ENCODE measurements around the gene FAM53C. TPM values are rescaled to one million over a fixed set of nuclear protein-coding genes. Genes with fewer than 3 reads are reported as not detected.
"Not testable (repeated sequence)": the region's sequence is repeated elsewhere in the genome, so short reads cannot be mapped to it uniquely, and the experiment has no call there.

FAM53C gene
- total RNA-seq, 1 donor from 2014 or later, result 15.6 TPM

DNA sequence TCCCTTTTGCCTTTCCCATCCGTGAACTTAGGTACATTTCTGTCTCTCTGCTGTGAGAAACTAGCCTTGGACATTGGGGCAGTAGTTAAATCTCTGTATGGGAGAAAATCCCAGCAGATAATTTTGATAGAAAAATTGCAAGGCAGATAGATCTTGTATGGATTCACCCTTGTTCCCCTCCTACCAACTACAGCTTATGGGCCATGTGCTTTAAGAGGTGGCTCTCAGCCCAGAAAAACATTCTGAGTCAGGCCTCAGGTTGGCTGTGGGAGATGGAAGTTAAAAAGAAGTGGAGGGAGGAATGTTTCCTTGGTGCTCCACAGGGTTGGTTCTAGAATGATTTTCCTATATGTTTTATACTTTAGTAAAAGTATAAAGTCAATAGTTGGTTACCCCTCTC is 13.0 kb downstream of the FAM53C start:
- no peak for DNase-seq (ENCODE audit: low spot score)

DNA sequence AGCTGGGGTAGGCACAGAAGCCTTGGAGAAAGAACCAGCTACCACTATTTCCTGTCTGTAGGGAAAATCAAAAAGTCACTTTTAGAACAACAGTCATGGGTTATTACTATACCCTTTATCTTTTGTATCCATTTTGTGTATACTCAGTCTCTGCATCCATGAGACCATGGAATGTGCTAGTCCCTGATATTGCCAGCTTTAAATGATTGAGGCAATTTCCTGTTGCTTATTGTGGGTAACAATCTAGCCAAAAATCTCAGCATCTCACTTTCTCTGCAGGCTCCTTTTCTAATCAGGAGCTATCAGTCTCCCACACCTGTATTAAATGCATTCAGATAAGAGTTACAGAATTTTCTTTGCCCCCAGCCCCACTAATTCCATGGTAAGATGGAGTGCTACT is 13.5 kb downstream of the FAM53C start:
- DNase-seq (ENCODE audit: low spot score), result no peak

DNA sequence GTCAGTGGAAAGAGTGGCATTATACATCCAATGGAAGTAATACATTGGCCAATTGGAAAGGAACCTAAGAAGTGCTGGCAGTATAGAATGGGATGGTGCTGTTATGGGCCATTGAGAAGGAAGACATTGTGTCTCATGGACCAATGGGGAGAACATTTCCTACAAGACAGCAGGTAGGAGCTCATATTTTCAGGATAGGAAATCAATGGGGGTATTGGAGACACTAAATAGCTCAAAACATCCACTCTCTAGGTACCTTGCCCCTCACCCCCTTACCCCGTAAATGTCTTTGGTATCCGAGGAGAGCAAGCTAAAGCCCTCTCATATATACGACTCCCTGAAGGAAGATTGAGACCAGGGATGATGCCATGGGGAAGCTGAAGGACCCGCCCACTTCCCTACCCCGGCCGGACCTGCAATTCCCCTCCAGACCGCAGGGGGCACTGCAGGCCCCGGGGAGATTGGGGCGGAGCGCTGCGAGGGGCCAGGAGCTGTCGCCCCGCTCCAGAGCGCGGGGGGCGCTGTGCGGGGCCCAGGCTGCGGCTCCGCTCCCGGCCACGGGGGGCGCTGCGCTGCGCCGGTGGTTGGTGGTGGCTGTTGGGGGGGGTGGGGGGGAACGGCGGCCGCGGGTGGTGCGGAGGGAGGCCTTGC is 14.1 kb downstream of the FAM53C start, which contains the start of gene KDM3B:
KDM3B (plus strand) TSS at position 615 of the 651 bp plus-strand sequence. CDS start 111 bp downstream, outside the sequence.
- peak; percentile 83 for DNase-seq (ENCODE audit: low spot score)

DNA sequence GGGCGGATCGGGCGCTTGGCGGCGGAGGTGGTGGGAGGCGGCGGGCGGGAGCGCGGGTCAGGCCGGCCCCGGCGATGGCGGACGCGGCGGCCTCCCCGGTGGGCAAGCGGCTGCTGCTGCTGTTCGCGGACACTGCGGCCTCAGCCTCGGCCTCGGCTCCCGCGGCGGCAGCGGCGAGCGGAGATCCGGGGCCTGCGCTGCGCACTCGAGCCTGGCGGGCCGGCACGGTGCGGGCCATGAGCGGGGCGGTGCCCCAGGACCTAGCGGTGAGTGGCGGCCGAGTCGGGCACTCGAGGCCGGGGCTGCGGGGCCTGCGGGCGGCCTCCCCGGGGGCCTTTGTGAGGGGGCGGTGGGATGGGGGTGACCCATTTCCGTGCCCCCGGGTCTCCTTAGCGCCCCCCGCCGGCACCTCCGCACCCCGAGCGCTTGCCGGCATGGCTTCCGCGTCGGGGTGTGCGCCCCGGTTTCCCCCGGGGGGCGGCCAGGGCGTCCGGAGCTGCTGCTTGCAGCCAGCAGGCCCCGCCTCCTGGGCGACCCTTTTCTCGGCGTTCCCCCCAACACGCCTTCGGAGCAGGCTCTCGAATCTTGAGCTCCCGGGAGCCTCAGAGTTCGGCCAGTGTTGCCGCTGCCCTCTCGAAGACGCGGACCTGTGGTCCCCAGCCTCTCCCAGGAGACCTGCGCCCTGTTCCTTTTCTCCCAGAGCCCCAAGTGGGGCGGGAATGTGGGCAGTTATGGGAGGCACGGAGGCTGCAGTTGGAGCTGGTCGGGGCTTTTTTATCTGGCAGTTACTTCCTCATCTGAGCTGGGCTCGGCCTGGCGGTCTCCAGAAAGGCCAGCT is 14.9 kb downstream of the FAM53C start:
- DNase-seq (ENCODE audit: low spot score), result peak; percentile 67

DNA sequence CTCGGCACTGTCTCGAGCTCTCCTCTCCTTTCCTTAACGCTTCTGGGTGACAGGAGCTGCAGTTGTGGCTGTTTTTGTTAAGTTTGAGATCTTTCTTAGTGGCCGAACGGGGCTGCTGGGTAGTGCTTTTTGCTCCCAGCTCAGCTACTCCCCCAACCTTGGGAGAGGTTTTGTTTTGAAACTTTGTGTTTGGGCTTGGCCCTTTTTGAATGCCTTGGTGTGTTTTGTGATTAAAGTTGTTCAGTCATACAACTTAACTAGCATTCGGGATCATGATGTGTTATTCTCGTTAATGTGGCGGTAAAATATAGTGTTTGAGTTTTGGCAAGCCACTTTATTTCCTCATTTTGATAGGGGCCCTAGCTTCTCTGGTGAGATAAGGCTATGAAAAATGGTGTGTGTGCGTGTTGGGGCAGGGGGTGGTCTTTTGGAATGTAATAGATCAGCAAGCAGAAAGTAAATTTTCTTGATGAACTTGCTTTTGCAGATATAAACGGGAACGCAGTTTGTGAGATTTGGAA is 15.6 kb downstream of the FAM53C start:
- no peak for DNase-seq (ENCODE audit: low spot score)

DNA sequence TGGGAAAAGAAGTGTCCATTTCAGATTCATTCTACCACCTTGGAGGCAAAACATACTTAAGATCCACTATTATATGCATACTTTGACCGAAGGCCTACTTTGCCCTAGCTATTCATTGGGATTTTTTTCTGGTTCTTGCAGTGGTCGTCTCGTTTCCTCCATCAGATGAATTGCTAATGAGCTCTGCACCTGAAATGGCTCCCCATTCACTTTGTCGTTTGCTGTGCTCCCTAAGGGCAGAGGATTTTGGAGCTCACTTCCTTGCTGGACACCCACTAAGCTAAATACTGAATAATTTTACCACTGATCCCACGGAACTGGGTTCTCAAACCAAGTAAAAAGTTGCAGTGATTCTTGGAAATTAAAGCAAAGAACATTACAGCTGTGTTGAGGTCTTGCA is 16.3 kb downstream of the FAM53C start:
- DNase-seq (ENCODE audit: low spot score), result no peak

DNA sequence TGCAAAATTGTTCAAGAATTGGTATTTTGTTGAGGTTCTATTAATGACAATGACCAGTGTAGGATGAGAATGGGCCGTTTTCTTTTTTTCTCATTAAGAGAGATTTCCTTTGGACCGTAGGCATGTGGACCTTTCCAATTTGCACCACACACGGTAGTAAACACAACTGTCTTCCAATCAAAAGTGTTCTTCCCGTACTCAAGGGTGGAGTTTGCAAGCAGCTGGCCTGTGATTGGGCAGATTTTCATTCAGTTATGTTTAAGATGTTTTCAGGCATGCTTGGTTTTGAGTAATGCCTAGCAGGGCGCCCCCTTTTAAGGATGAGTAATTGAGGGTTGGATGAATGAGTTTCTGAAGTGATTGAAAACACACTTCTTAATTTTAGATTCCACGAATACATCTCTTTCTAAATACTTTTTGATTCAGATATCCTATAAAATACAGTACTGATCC is 16.9 kb downstream of the FAM53C start:
- no peak for DNase-seq (ENCODE audit: low spot score)

DNA sequence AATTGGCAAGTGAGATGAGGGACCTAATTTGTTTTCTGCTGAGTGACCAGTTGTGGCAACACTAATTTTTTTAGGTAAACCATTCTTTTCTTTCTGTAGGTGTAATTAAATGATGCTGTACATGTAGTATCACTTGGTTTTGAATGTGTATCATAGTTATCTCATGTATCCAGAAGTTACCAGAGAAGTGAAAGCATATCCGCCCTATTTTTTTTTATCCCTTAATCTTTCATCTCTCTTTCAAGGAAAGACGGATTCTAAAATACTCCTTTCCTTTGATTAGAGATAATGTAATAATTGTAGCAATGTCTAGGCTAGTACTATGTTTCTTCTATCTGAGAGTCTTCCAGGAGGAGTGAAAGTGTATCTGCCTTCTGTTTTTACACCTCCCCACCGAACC is 21.6 kb downstream of the FAM53C start:
- DNase-seq (ENCODE audit: low spot score), result no peak

DNA sequence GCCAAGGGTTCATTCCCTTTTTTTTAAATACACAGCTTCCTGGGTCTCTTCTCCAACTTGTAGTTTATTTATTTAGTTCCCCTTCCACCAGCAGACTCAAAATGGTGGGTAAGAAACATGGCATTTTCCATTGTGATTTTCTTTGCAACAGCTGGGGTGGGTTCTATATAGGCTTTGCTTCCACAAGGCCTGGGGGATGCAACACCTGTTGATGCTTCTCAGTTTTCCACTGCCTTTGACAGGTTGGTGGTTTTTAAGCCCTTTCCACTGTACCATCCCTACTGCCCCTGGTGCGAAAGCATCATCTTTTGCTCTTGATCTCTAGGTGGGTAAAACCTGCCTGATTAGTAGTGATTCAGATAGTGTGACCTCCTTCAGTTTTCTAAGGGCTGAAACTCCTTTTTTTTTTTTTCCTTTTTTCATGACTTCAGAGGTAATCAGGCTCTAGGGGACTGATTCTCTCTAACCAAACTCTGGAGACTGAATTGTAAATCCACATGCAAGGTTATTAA is 22.9 kb downstream of the FAM53C start:
- DNase-seq (ENCODE audit: low spot score), result no peak

DNA sequence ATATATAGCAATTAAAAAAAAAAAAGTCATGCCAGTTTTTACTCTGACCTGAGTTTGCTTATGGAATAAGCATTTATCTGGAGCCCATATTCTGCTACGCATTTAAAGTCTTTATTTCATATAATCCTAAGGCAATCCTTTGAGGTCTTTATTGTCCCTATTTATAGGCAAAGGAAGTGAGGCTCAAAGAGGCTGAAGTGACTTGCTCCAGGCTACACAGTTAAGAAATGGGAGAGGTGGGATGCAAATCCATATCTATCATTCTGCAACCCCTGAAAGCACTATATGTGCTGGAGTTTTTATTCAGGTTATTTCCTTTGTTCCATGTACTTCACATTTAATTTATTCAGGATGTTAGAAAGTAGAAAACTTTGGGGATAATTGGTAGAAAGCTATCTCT is 26.5 kb downstream of the FAM53C start:
- no peak for DNase-seq (ENCODE audit: low spot score)

DNA sequence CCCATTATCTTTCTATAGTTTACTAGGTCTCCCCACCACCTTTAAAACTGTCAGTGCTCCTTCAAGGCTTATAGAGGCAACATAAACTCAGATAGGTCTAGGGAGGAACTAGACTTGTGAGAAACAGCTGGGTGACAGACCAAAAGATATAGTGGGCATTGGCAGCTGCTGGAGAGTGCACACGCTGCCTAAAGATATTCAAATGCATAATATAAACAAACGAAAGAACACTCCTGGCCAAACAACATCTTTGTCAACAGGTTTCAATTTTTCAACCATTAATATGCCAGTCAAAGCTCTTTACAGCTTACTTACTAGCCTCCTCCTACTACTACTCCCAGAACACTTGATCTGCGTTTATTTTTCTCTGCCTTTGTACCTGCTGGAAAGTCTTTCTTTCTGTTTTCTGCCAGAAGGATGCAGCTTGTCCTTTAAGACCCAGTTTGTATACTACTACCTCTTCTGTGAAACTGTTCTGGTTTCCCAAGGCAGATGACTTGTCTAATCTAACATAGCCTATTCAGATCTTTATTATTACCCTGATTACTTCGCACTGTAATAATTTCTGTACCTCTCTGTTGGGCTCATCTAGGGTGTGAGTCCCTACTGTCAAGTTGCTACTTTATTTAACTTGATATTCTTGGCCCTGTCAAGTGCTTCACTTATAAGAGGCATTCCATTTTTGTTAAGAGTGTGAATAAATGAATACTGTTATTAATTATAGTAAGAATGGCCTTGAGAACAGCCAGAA is 28.7 kb downstream of the FAM53C start:
- no peak for DNase-seq (ENCODE audit: low spot score)

DNA sequence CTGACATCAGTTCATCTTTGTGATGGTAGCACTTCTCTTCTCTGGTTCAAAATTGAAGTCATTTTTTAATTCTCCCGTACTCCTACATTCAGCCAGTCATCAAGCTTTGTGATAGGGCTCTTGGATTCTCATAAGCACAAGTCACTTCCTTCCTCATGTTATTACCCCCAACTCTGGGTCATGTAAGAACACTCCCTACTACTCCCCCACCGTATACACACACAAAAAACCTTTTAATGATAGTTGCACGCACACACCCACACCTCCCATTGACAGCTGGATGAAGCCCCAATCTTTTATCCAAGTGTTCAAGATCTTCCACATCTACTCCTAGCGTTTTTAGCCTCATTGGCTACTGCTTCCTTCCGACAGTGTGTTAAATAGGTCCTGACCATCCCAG is 31.2 kb downstream of the FAM53C start:
- DNase-seq (ENCODE audit: low spot score), result no peak

DNA sequence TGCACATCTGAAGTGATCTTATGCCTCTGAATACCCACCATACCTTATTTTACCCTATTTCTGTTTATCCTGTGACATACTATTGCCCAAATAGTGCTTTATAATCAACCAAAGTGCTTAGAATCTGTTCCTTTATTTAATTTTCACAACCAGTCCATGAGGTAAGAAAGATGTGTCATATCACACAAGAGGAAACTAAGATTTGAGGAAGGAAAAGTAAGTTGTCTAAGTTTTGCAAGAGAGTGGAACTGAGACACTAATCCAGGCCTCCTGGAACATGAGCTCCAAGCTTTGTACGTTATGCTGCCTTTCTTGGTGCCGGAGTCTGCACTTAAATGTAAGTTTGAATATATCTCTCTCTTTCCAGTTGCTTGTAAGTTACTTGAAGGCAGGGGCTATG is 31.6 kb downstream of the FAM53C start:
- no peak for DNase-seq (ENCODE audit: low spot score)

DNA sequence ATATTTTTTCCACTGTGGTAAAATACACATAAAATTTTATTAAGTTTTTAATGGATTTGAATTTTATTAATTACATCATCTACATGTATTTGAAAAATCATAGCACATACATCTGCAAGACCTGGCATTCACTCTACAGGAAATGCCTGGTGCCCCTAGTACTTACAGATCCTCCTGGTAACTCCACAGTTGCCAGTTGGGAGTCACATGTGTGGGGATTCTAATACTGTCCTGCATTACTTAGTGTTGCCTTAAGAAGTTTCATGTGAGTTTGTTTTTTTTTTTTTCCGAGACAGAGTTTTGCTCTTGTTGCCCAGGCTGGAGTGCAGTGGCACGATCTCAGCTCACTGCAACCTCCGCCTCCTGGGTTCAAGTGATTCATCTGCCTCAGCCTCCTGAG is 32.5 kb downstream of the FAM53C start:
- no peak for DNase-seq (ENCODE audit: low spot score)

DNA sequence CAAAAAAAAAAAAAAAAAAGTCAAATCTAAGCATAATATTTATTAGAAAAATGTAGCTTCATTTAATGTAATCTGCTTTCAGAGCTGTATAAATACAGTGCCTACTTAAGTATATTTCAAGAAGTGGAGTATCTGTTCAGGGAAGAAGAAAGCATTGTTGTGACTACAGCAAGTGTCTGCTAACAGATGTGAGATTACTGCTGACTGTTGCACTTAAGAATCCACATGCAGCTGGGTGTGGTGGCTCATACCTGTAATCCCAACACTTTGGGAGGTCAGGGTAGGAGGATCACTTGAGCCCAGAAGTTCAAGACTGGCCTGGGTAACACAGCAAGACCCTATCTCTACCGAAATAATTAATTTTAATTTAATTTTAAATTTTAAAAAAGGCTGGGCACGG is 33.4 kb downstream of the FAM53C start:
- DNase-seq (ENCODE audit: low spot score), result no peak

DNA sequence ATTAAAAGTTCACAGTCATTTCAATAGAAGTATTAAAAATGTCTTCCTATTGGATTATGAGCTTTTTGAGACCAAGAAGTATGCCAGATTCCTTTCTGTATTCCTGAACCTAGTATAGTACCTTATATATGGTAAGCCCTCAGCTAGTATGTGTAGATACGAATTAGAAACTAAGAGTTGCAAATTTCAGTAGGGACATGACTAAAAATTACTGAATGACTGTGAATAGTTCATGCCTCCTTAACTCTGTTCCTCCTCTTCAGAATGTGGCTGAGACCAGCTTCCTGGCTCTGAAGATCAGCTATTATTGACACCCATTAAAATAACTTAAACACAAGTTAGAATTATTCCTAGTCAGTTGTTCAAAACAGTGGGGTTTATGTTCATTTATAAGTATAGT is 34.2 kb downstream of the FAM53C start:
- DNase-seq (ENCODE audit: low spot score), result no peak

DNA sequence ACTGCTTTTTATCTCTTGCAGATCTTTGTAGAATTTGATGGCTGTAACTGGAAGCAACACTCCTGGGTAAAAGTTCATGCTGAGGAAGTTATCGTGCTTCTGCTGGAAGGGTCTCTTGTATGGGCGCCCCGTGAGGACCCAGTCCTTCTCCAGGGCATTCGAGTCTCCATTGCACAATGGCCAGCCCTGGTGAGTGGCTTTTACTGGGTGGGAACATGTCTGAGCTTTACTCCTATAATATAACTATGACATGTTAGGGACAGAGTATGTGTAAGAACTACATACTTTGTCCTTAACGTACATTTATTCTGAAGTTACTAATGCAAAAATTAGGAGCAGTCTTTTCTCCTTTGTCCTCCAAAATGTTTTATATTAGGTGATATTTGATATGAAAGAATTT is 34.6 kb downstream of the FAM53C start:
- DNase-seq (ENCODE audit: low spot score), result no peak

DNA sequence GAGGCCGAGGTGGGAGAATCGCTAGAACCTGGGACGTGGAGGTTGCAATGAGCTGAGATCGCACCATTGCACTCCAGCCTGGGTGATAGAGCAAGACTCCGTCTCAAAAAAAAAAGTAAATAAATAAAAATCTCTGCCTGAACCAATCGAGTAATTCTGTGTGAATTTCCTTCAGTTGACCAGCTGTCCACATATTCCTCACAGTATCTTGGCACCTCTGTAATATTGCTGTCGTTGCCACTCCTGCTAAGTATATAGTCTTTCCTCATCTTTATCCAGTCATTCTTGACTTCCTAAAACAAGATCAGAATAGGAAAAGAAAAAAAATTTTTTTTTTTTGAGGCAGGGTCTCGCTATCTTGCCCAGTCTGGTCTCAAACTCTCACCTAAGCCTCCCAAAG is 44.3 kb downstream of the FAM53C start:
- no peak for DNase-seq (ENCODE audit: low spot score)

DNA sequence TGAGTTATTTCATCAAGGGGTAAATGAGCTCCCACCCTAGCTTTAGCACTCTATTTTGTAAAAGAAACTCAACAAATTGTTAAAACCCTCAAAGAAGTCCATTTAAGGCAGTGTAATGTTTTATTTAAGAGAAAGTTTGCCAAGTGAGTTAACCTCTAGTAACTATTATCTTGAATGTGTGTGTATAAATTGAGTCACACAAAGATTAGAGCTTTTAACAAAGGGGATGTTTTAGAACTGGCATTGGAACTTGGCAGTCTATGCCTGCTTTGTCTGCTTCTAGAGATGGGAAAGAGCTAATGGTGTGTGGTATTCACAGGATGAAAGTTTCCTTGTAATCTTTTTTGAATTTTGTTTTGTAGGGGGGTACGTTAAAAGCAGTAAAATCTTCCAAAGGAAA is 47.6 kb downstream of the FAM53C start:
- DNase-seq (ENCODE audit: low spot score), result no peak

DNA sequence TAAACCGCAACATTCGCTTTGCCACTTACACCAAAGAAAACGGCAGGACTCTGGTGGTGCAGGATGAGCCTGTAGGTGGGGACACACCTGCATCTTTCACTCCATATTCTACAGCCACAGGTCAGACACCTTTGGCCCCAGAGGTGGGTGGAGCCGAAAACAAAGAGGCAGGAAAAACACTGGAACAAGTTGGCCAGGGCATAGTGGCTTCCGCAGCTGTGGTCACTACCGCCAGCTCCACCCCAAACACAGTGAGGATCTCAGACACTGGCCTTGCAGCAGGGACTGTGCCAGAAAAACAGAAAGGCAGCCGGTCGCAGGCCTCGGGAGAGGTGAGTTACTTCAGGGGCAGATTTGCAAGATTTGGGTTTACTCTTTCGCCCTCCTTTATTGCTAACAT is 48.2 kb downstream of the FAM53C start:
- DNase-seq (ENCODE audit: low spot score), result no peak

DNA sequence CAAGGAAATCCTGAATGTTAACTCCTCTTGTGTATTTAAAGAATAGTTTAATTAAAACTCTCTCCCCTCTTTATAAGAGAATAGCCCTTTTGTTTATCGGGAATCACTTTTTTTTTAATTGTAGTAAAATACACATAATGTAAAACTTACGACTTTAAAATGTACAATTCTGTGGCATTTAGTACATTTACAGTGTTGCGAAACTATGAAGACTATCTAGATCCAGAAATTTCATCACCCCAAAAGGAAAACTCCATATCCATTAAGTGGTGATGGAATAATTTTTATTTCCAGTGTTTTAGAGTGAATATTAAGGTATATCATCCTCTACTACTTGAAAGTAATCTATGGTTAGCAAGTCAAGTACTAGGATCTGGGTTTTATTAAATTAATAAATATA is 51.3 kb downstream of the FAM53C start:
- no peak for DNase-seq (ENCODE audit: low spot score)

DNA sequence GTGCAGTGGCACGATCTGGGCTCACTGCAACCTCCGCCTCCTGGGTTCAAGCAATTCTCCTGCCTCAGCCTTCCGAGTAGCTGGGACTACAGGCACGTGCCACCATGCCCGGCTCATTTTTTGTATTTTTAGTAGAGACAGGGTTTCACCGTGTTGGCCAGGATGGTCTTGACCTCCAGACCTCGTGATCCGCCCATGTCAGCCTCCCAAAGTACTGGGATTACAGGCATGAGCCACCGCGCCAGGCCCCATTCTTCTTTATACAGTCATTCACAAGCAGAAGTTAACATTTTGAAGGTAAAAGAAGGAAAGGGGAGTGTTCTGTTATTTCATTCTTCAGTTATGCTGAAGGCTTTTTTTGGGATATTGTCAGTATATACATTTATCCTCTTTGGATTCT is 51.8 kb downstream of the FAM53C start:
- not testable (repeated sequence) for DNase-seq (ENCODE audit: low spot score)

Data from ureter (tissue), 1 donor.